Esophagus squamous epithelium (tissue), 5 donors: ENCODE results near the gene RAB40B. TPM values are rescaled to one million over a fixed set of nuclear protein-coding genes. Genes with fewer than 3 reads are reported as not detected.

Experiments used
- DNase-seq: peaks from one replicate; lab custom pipeline; 2025; lab: John Stamatoyannopoulos, UW
- H3K27ac ChIP-seq, 4 donors: fragments of 200-600 bp; sonication (generic); one replicate each; pipeline ENCODE4 v1.5.1; 2016 to 2019; ENCODE audit warnings: mild to moderate bottlenecking in 1 of 4
- H3K27me3 ChIP-seq, 4 donors: fragments of 200-600 bp; sonication (generic); 1 replicate in 3 of 4; 2 replicates in 1 of 4; pipeline versions ENCODE4 v1.5.1 to v1.6.0; 2017 to 2021; ENCODE audit warnings: antibody characterized with exemption in 1 of 4
- H3K36me3 ChIP-seq, 3 donors: fragments of 200-600 bp; sonication (generic); one replicate each; pipeline ENCODE4 v1.5.1; 2016 to 2019
- H3K4me1 ChIP-seq, 3 donors: fragments of 200-600 bp; sonication (generic); one replicate each; pipeline ENCODE4 v1.5.1; 2017 to 2019
- H3K4me3 ChIP-seq, 4 donors: fragments of 200-600 bp; sonication (generic); 1 replicate in 3 of 4; 2 replicates in 1 of 4; pipeline ENCODE4 v1.5.1; 2016 to 2019; ENCODE audit warnings: mild to moderate bottlenecking in 2 of 4, moderate library complexity in 1 of 4
- H3K9me3 ChIP-seq, 3 donors: fragments of 200-600 bp; sonication (generic); one replicate each; pipeline ENCODE4 v1.5.1; 2016 to 2019
- CTCF ChIP-seq, 6 experiments: fragments of 450-650 bp in 4 of 6; fragments of 200-600 bp in 2 of 6; sonication (generic) in 2 of 6; IDR thresholded peaks; one replicate each; pipeline ENCODE4 v1.5.1; 2016 to 2019; ENCODE audit warnings: antibody characterized with exemption in 6 of 6, mild to moderate bottlenecking in 4 of 6, moderate library complexity in 4 of 6
- POLR2A ChIP-seq, 4 donors: fragments of 450-650 bp; IDR thresholded peaks; one replicate each; pipeline ENCODE4 v1.6.1; 2017; ENCODE audit warnings: antibody characterized with exemption in 4 of 4, mild to moderate bottlenecking in 4 of 4, moderate library complexity in 3 of 4
- WGBS, 2 donors: methylation state at CpG; one replicate each; pipeline ENCODE4 v1.1.5; 2018; 5-methylcytosine and 5-hydroxymethylcytosine counted together
- intact Hi-C: fragments of 100-400 bp; cut with DNase I; formaldehyde crosslinking; loops from one replicate; pipeline ENCODE4 v1.15.0; 2022
- total RNA-seq, 4 donors: library from RNA; depleted of rRNA; stranded (reverse); fragments of >200 nt; gene quantifications; one replicate each; pipeline ENCODE4 v1.1.0, GENCODE V29; 2016
- donor health status: DM: yes; HTN: yes; CAD: no.

The RAB40B gene
- total RNA-seq, 4 donors from 2014 or later: 3.4 to 20.8 (median 9.8) TPM

DNA sequence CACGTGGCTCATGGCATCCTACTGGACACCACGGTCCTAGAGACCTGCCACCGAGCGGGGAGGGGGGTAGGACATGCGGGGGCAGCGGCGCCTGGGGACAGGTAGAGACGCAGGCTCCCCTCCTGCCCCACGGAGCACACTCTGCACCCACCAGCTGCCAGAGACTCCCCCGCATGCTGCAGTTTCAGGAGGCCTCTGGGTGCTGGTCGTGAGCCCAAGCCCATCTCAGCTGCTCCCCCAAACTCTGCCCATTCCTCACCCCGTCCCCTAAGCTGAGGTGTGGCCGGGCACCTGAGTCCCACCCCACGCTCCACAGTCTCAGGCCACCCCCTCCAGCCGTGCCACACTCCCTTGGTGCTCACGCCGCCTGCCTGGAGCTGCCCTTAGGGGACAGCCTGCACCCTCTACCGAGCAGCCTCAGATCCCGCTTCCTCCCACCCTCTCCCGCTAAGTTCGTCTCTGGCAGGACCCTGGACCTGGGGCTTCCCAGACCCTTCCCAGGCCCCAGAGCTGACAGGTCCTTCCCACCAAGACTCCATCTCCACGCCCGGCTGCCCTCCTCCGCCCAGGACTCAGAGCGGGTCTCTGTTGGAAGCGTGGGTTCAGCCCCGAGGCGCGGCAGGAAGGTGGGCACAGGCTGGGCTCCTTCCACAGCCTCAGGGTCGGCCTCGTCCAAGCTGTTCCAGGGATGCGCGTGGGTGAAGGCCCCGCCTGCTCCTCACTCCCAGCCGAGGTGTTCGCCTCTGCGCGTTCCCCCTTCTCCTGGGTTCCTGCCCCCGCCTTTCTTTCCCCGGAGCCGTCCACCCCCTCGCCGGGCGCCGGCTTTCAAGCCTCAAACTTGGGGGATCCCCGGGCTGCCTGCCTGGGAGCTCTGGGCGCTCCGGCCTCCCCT, 1.3 kb downstream of the RAB40B start:
- peaks cover 0 to 13% (median 8%) of the 10 kb centered on the region in 3 donors for H3K9me3 ChIP-seq
- DNase-seq: no peak
- TF ChIP-seq POLR2A (IDR thresholded peaks at IDR 0.05): no peak
- TF ChIP-seq CTCF (IDR thresholded peaks at IDR 0.05): no peak
- peaks cover 0 to 13% (median 0%) of the 10 kb centered on the region in 3 donors for H3K36me3 ChIP-seq
- peak overlapping the region; percentile 49 to 97 (median 76) for H3K4me3 ChIP-seq
- H3K27me3 ChIP-seq: no peaks in the 10 kb centered on the region
- WGBS, 2 donors: 17 to 54% methylated on average over 5 to 26 of the region's 48 CpGs
- intact Hi-C loops: no loop called here
- peaks cover 20 to 38% (median 22%) of the 10 kb centered on the region in 3 donors for H3K4me1 ChIP-seq
- H3K27ac ChIP-seq: peak overlapping the region in 3 of 4 donors; percentile 68 to 88 (median 84)

DNA sequence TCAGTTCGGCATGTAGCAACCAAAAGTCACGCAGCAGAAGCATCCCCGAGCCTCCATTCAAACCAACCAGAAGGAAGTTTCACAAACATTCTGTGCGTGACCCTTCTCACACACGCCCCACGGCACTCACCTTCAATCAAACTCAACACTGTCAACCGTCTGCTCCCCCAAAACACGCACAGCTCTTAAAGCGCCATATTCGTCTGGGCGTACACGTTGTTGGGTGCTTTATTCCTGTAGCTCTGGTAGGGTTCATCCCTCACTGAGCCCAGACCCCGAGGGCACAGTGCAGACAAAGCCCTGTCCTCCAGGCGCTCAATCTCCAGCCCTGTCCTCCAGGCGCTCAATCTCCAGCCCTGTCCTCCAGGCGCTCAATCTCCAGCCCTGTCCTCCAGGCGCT, 2.2 kb downstream of the RAB40B start:
- Histone ChIP-seq H3K9me3 (peaks cover 0 to 13% (median 8%) of the 10 kb centered on the region in 3 donors), H3K4me3 (no peak overlapping the region), H3K4me1 (peaks cover 17 to 29% (median 18%) of the 10 kb centered on the region in 3 donors), H3K36me3 (peaks cover 0 to 20% (median 0%) of the 10 kb centered on the region in 3 donors), H3K27ac (no peak overlapping the region), H3K27me3 (no peaks in the 10 kb centered on the region)
- 93 to 95% methylated on average over 16 of the region's 17 CpGs for WGBS, 2 donors
- intact Hi-C loops: no loop called here
- TF ChIP-seq POLR2A (IDR thresholded peaks at IDR 0.05) (no peak), CTCF (IDR thresholded peaks at IDR 0.05) (no peak)
- DNase-seq: no peak

DNA sequence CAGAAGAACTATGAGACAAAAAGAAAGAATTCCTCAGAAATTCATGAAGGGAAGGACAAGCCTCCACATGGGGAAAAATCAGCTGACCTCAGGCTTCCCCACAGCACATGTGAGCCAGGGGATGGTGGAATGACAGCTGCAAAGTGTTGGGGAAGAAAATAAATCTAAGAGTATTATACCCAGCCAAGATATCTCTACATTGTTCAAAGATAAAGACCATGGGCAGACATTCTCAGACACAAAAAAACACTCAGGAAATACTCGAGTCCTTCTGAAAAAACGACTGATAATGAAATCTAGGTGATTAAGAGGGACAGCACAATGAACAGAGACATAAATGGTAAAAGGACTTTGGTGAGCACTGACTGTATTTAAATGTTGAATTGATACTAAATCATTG, 3.9 kb downstream of the RAB40B start:
- intact Hi-C loops: no loop called here
- DNase-seq: no peak
- Histone ChIP-seq H3K4me3 (no peak overlapping the region), H3K36me3 (peaks cover 0 to 29% (median 0%) of the 10 kb centered on the region in 3 donors), H3K9me3 (peaks cover 0 to 13% (median 8%) of the 10 kb centered on the region in 3 donors), H3K4me1 (peaks cover 16 to 25% (median 18%) of the 10 kb centered on the region in 3 donors), H3K27me3 (no peaks in the 10 kb centered on the region), H3K27ac (no peak overlapping the region)
- WGBS, 2 donors: 64 to 70% methylated on average over 2 of the region's 2 CpGs
- TF ChIP-seq CTCF (IDR thresholded peaks at IDR 0.05) (no peak), POLR2A (IDR thresholded peaks at IDR 0.05) (no peak)

DNA sequence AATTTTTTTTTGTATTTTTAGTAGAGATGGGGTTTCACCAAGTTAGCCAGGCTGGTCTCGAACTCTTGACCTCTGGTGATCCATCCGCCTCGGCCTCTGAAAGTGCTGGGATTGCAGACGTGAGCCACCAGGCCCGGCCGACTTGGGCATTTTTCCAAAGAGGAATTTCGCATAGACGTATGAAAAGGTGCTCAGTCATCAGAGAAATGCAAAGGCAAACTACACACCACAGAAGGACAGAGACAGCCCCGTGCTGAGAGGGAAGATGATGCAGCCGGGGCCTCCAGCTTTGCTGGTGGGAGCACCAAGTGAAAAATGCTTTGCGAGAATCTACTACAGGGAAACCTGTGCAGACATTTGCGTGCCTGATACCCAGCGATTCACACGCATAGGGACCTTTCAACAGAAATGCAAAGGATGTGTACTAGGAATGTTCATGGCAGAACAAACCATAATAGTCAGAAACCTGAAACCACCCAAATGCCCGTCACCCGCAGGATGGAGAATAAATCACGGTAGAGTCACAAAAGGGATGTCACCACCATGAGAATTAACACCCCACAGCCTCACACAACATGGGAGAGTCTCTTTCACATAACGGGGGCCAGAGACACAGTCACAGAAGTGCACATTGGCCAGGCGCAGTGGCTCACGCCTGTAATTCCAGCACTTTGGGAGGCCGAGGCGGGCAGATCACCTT, 5.2 kb downstream of the RAB40B start:
- Histone ChIP-seq H3K27ac (no peak overlapping the region), H3K36me3 (peaks cover 0 to 29% (median 0%) of the 10 kb centered on the region in 3 donors), H3K4me1 (peaks cover 9 to 16% (median 13%) of the 10 kb centered on the region in 3 donors), H3K9me3 (peaks cover 0 to 13% (median 8%) of the 10 kb centered on the region in 3 donors), H3K27me3 (no peaks in the 10 kb centered on the region), H3K4me3 (no peak overlapping the region)
- intact Hi-C loops: no loop called here
- TF ChIP-seq CTCF (IDR thresholded peaks at IDR 0.05) (no peak), POLR2A (IDR thresholded peaks at IDR 0.05) (no peak)
- 88 to 96% methylated on average over 17 to 20 of the region's 22 CpGs for WGBS, 2 donors
- no peak for DNase-seq
